ENCODE measurements around the gene WNT9B.

The WNT9B gene

GRCh38 chr17:46853896-46854444 lies 2.6 kb downstream of the WNT9B start:
- DNase-seq (ENCODE audit: low read depth, low spot score) = no peak

- no peak for DNase-seq (ENCODE audit: low read depth, low spot score)
Measured at GRCh38 chr17:46854515-46854914, 3.1 kb downstream of the WNT9B start.

GRCh38 chr17:46854948-46855347 lies 3.6 kb downstream of the WNT9B start:
- DNase-seq (ENCODE audit: low read depth, low spot score) = no peak

GRCh38 chr17:46857600-46857999 lies 6.2 kb downstream of the WNT9B start:
- DNase-seq (ENCODE audit: low read depth, low spot score) = no peak

GRCh38 chr17:46859996-46860395 lies 8.6 kb downstream of the WNT9B start:
- no peak for DNase-seq (ENCODE audit: low read depth, low spot score)

GRCh38 chr17:46862949-46863348 lies 11.6 kb downstream of the WNT9B start:
- no peak for DNase-seq (ENCODE audit: low read depth, low spot score)

GRCh38 chr17:46863383-46864121 lies 12.2 kb downstream of the WNT9B start:
- no peak for DNase-seq (ENCODE audit: low read depth, low spot score)

- peak; percentile 50 for DNase-seq (ENCODE audit: low read depth, low spot score)
Measured at GRCh38 chr17:46865100-46865499, 13.7 kb downstream of the WNT9B start.

GRCh38 chr17:46866325-46866724 lies 14.9 kb downstream of the WNT9B start:
- DNase-seq (ENCODE audit: low read depth, low spot score) = no peak

- no peak for DNase-seq (ENCODE audit: low read depth, low spot score)
Measured at GRCh38 chr17:46866747-46867146, 15.4 kb downstream of the WNT9B start.

- no peak for DNase-seq (ENCODE audit: low read depth, low spot score)
Measured at GRCh38 chr17:46868689-46869187, 17.4 kb downstream of the WNT9B start.

- DNase-seq (ENCODE audit: low read depth, low spot score) = no peak
Measured at GRCh38 chr17:46869296-46869695, 17.9 kb downstream of the WNT9B start.

GRCh38 chr17:46869975-46870803 lies 18.8 kb downstream of the WNT9B start:
- DNase-seq (ENCODE audit: low read depth, low spot score) = no peak

- no peak for DNase-seq (ENCODE audit: low read depth, low spot score)
Measured at GRCh38 chr17:46872421-46872820, 21.0 kb downstream of the WNT9B start.

GRCh38 chr17:46873941-46874645 lies 22.7 kb downstream of the WNT9B start:
- no peak for DNase-seq (ENCODE audit: low read depth, low spot score)

GRCh38 chr17:46874906-46875305 lies 23.5 kb downstream of the WNT9B start:
- DNase-seq (ENCODE audit: low read depth, low spot score) = no peak

GRCh38 chr17:46875849-46876352 lies 24.5 kb downstream of the WNT9B start:
- DNase-seq (ENCODE audit: low read depth, low spot score) = no peak

GRCh38 chr17:46876353-46876887 lies 25.0 kb downstream of the WNT9B start:
- DNase-seq (ENCODE audit: low read depth, low spot score) = no peak

GRCh38 chr17:46876926-46877325 lies 25.5 kb downstream of the WNT9B start:
- no peak for DNase-seq (ENCODE audit: low read depth, low spot score)

GRCh38 chr17:46877466-46877865 lies 26.1 kb downstream of the WNT9B start:
- no peak for DNase-seq (ENCODE audit: low read depth, low spot score)

- no peak for DNase-seq (ENCODE audit: low read depth, low spot score)
Measured at GRCh38 chr17:46878055-46878454, 26.7 kb downstream of the WNT9B start.
